Germinal center (tissue), 1 donor: ENCODE measurements around the gene LACC1.
A peak's percentile ranks its signal among the peaks of the same experiment; 100 is the strongest.

Source experiments
- DNase-seq: peaks from one replicate; pipeline ENCODE4 v3.0.0; 2012; ENCODE audit warnings: mixed read lengths, low spot score

Gene LACC1

GRCh38 chr13:43884222-43884621, 4.5 kb downstream of the LACC1 start:
- DNase-seq = no peak

GRCh38 chr13:43894438-43894837, 14.7 kb downstream of the LACC1 start:
- DNase-seq = no peak

GRCh38 chr13:43895940-43896339, 16.2 kb downstream of the LACC1 start:
- no peak for DNase-seq

- peak; percentile 45 for DNase-seq
These were observed 25.8 kb downstream of the LACC1 start for GRCh38 chr13:43905435-43906031.

- peak; percentile 6 for DNase-seq
These were observed 28.7 kb downstream of the LACC1 start for GRCh38 chr13:43908156-43909126.

- no peak for DNase-seq
These were observed 31.2 kb downstream of the LACC1 start for GRCh38 chr13:43910856-43911255.

- no peak for DNase-seq
These were observed 31.6 kb downstream of the LACC1 start for GRCh38 chr13:43911278-43911677.

- no peak for DNase-seq
These were observed 32.2 kb downstream of the LACC1 start for GRCh38 chr13:43911871-43912270.

- DNase-seq = no peak
These were observed 35.7 kb downstream of the LACC1 start for GRCh38 chr13:43915451-43915850.

- no peak for DNase-seq
These were observed 37.1 kb downstream of the LACC1 start for GRCh38 chr13:43916828-43917227.

GRCh38 chr13:43918636-43919035, 38.9 kb downstream of the LACC1 start:
- no peak for DNase-seq

- DNase-seq = no peak
These were observed 41.4 kb downstream of the LACC1 start for GRCh38 chr13:43920965-43921674.

- DNase-seq = no peak
These were observed 45.0 kb downstream of the LACC1 start for GRCh38 chr13:43924549-43925245.

GRCh38 chr13:43929947-43930346, 50.2 kb downstream of the LACC1 start:
- DNase-seq = no peak

- DNase-seq = peak; percentile 3
These were observed 53.7 kb downstream of the LACC1 start for GRCh38 chr13:43933378-43933777.

- DNase-seq = no peak
These were observed 54.6 kb downstream of the LACC1 start for GRCh38 chr13:43934273-43934672.

GRCh38 chr13:43935878-43936277, 56.2 kb downstream of the LACC1 start:
- no peak for DNase-seq

- no peak for DNase-seq
These were observed 56.9 kb downstream of the LACC1 start for GRCh38 chr13:43936647-43937046.

GRCh38 chr13:43937839-43938238, 58.1 kb downstream of the LACC1 start:
- no peak for DNase-seq

- DNase-seq = no peak
These were observed 58.7 kb downstream of the LACC1 start for GRCh38 chr13:43938449-43938848.

- no peak for DNase-seq
These were observed 59.4 kb downstream of the LACC1 start for GRCh38 chr13:43939086-43939485.

- DNase-seq = no peak
These were observed 62.6 kb downstream of the LACC1 start for GRCh38 chr13:43942286-43942685.
